ENCODE measurements around the gene ZNF444. TPM values are rescaled to one million over a fixed set of nuclear protein-coding genes. Genes with fewer than 3 reads are reported as not detected.
"Not testable (repeated sequence)": the region's sequence is repeated elsewhere in the genome, so short reads cannot be mapped to it uniquely, and the experiment has no call there.

Gene ZNF444
- total and polyA plus RNA-seq, 2 of the 8 experiments (the other 6 are each of a cell fraction or from before 2014, with no cell fraction given) = 49.5 to 54.5 TPM

GRCh38 chr19:56097776-56098175 is 43.3 kb upstream of the ZNF444 start (continued):
- TF ChIP-seq EZH2 (IDR thresholded peaks at IDR 0.05; ENCODE audit: low read depth, low read length, severe bottlenecking) = no peak
- TF ChIP-seq SP2 (IDR thresholded peaks at IDR 0.05; ENCODE audit: low read length) = no peak
- TF ChIP-seq CEBPB (IDR thresholded peaks at IDR 0.05; ENCODE audit: low read depth, low read length) = no peak
- TF ChIP-seq NRF1 (IDR thresholded peaks at IDR 0.05; ENCODE audit: low read depth, low read length) = no peak
- no peak for TF ChIP-seq SIN3A (conservative IDR thresholded peaks at IDR 0.05 in 1 of 2, IDR thresholded peaks at IDR 0.05 in 1 of 2; ENCODE audit: low read depth in 1 of 2, low read length in 2 of 2)
- TF ChIP-seq, protein P1, sequence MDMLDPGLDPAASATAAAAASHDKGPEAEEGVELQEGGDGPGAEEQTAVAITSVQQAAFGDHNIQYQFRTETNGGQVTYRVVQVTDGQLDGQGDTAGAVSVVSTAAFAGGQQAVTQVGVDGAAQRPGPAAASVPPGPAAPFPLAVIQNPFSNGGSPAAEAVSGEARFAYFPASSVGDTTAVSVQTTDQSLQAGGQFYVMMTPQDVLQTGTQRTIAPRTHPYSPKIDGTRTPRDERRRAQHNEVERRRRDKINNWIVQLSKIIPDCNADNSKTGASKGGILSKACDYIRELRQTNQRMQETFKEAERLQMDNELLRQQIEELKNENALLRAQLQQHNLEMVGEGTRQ (IDR thresholded peaks at IDR 0.05; ENCODE audit: low read length) = no peak
- no peak for TF ChIP-seq NANOG (IDR thresholded peaks at IDR 0.05; ENCODE audit: insufficient read depth, low read depth, low read length, poor library complexity, severe bottlenecking)

DNA sequence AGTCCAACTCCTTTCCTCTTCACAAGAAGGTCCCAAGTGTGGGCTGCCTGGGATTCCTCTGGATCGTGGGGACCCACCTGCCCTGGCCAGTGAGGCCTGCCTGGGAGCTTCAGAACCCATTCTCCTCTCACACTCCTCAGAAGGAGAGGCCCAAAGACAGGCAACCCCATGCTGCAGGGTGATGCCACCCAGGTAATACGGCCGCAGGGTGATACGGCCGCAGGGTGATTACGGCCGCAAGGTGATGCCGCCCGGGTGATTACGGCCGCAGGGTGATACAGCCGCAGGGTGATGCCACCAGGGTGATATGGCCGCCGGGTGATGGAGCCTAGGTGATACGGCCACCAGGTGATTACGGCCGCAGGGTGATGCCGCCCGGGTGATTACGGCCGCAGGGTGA is 42.9 kb upstream of the ZNF444 start:
- not testable (repeated sequence) for H3K56ac ChIP-seq (replicated peaks; ENCODE audit: insufficient read length, low read depth, low read length); H2AK5ac ChIP-seq (ENCODE audit: low read depth, low read length); H3K4me3 ChIP-seq (ENCODE audit: extremely low read depth in 1 of 4, insufficient read depth in 2 of 4, low read depth in 3 of 4, low read length in 4 of 4); H2AFZ ChIP-seq (ENCODE audit: low read length); H2BK20ac ChIP-seq (ENCODE audit: low read length); H4K91ac ChIP-seq (replicated peaks; ENCODE audit: insufficient read length, low read length); H3K18ac ChIP-seq (ENCODE audit: extremely low read depth, low read length); H2BK15ac ChIP-seq (ENCODE audit: low read length); H3K4ac ChIP-seq (replicated peaks; ENCODE audit: insufficient read length, low read depth, low read length); H3K23ac ChIP-seq (ENCODE audit: insufficient read length); H3K23me2 ChIP-seq (ENCODE audit: low read depth, low read length); H3K9me3 ChIP-seq (ENCODE audit: insufficient read depth in 2 of 2, low read depth in 1 of 2, low read length in 1 of 2); FAIRE-seq; H3K27ac ChIP-seq (ENCODE audit: low read depth, low read length); H3K4me2 ChIP-seq (ENCODE audit: insufficient read depth in 1 of 2, low read depth in 2 of 2, low read length in 2 of 2); H4K8ac ChIP-seq (ENCODE audit: extremely low read depth, insufficient read depth, low read length); H4K5ac ChIP-seq (ENCODE audit: insufficient read length, low read depth, low read length); DNase-seq (ENCODE audit: low read depth in 1 of 2, low spot score in 2 of 2); H2BK12ac ChIP-seq (ENCODE audit: low read depth, low read length); H2BK5ac ChIP-seq (ENCODE audit: low read depth, low read length); H3K14ac ChIP-seq (ENCODE audit: insufficient read length); H3K27me3 ChIP-seq (replicated peaks in 1 of 4; ENCODE audit: control insufficient read depth in 3 of 4, extremely low read depth in 1 of 4, insufficient read depth in 3 of 4, low read length in 3 of 4); H2BK120ac ChIP-seq (replicated peaks; ENCODE audit: low read depth, low read length); H3K9ac ChIP-seq (replicated peaks in 1 of 4; ENCODE audit: extremely low read depth in 1 of 4, low read depth in 3 of 4, low read length in 3 of 4); H3K4me1 ChIP-seq (replicated peaks in 1 of 4; ENCODE audit: control insufficient read depth in 3 of 4, insufficient read depth in 4 of 4, low read length in 3 of 4)
- ChIA-PET POLR2A (ENCODE audit: partially characterized antibody) (interaction anchor here (1.7 kb wide), 1 partner anchor 20 kb away, joined by 7 read pairs; no protein-coding TSS in a partner anchor), CTCF (ENCODE audit: partially characterized antibody) (interaction anchor here (0.6 kb wide), 1 partner anchor 114 kb away, joined by 3 read pairs; no protein-coding TSS in a partner anchor)
- WGBS, 2 experiments (ENCODE audit: extremely low coverage in 1 of 2, insufficient coverage in 1 of 2, insufficient read length in 1 of 2, insufficient replicate concordance in 2 of 2, low coverage in 1 of 2, low lambda C conversion rate in 2 of 2, missing lambda C conversion rate in 1 of 2) = 92% methylated on average over 7 of the region's 21 CpGs; no CpG with 5 or more reads in 1 of the 2 experiments
- Histone ChIP-seq H3K79me1 (ENCODE audit: low read depth, low read length) (peaks cover 23% of the 10 kb centered on the region), H3K79me2 (ENCODE audit: control insufficient read depth in 1 of 2, insufficient read depth in 2 of 2, low read length in 2 of 2) (peaks cover 0 to 65% of the 10 kb centered on the region in 2 experiments; a peak in 3 of 4 replicates), H3K36me3 (ENCODE audit: control insufficient read depth in 2 of 4, insufficient read depth in 4 of 4, low read length in 3 of 4) (peaks cover 2 to 22% (median 7%) of the 10 kb centered on the region in 4 experiments; a peak in 7 of 8 replicates), H4K20me1 (replicated peaks in 1 of 2; ENCODE audit: control insufficient read depth in 1 of 2, insufficient read depth in 2 of 2, low read length in 2 of 2) (peaks cover 15 to 33% of the 10 kb centered on the region in 2 experiments)

Measured in H1 (cell line).